NOMO-1 (cell line): ENCODE measurements around the gene COPS8.
A peak's percentile ranks its signal among the peaks of the same experiment; 100 is the strongest.

Source experiments
- DNase-seq, 2 experiments: peaks; one replicate each; lab custom pipeline; 2025; ENCODE audit not compliant: unreplicated experiment in 2 of 2; lab: John Stamatoyannopoulos, UW

COPS8 gene

GRCh38 chr2:237097911-237098702, 12.4 kb downstream of the COPS8 start:
- DNase-seq, result no peak

GRCh38 chr2:237099804-237100203, 14.1 kb downstream of the COPS8 start:
- DNase-seq, result no peak

GRCh38 chr2:237101118-237101979, 15.7 kb downstream of the COPS8 start:
- no peak for DNase-seq

GRCh38 chr2:237102428-237102827, 16.7 kb downstream of the COPS8 start:
- no peak for DNase-seq

- no peak for DNase-seq
These were observed 23.8 kb downstream of the COPS8 start for GRCh38 chr2:237109421-237109934.

- no peak for DNase-seq
These were observed 27.5 kb downstream of the COPS8 start for GRCh38 chr2:237113026-237113795.

- no peak for DNase-seq
These were observed 30.2 kb downstream of the COPS8 start for GRCh38 chr2:237115870-237116269.

GRCh38 chr2:237116431-237116830, 30.7 kb downstream of the COPS8 start:
- no peak for DNase-seq

GRCh38 chr2:237118025-237118424, 32.3 kb downstream of the COPS8 start:
- DNase-seq, result peak in 1 of 2 experiments; percentile 26

GRCh38 chr2:237118561-237119155, 33.0 kb downstream of the COPS8 start:
- no peak for DNase-seq

- no peak for DNase-seq
These were observed 35.2 kb downstream of the COPS8 start for GRCh38 chr2:237120916-237121315.

- DNase-seq, result no peak
These were observed 35.6 kb downstream of the COPS8 start for GRCh38 chr2:237121321-237121720.

- DNase-seq, result peak in 1 of 2 experiments; percentile 14
These were observed 36.6 kb downstream of the COPS8 start for GRCh38 chr2:237122214-237122666.

GRCh38 chr2:237124820-237125219, 39.1 kb downstream of the COPS8 start:
- no peak for DNase-seq

GRCh38 chr2:237125967-237126366, 40.3 kb downstream of the COPS8 start:
- no peak for DNase-seq

- no peak for DNase-seq
These were observed 41.0 kb downstream of the COPS8 start for GRCh38 chr2:237126519-237127174.

GRCh38 chr2:237128026-237128703, 42.5 kb downstream of the COPS8 start:
- DNase-seq, result no peak

- no peak for DNase-seq
These were observed 43.3 kb downstream of the COPS8 start for GRCh38 chr2:237128845-237129592.
